ENCODE results near the gene USP35.

USP35 gene

GRCh38 chr11:78201096-78201818, 12.5 kb downstream of the USP35 start:
- no peak overlapping the region for H3K4me3 ChIP-seq (ENCODE audit: low read depth, low read length)
- TF ChIP-seq CTCF (IDR thresholded peaks at IDR 0.05; ENCODE audit: control insufficient read depth, extremely low read depth, insufficient read depth): no peak
- DNase-seq (ENCODE audit: low read depth): no peak

- DNase-seq (ENCODE audit: low read depth): no peak
- no peak overlapping the region for H3K4me3 ChIP-seq (ENCODE audit: low read depth, low read length)
- no peak for TF ChIP-seq CTCF (IDR thresholded peaks at IDR 0.05; ENCODE audit: control insufficient read depth, extremely low read depth, insufficient read depth)
Observed at GRCh38 chr11:78202733-78203167, 14.0 kb downstream of the USP35 start.

- no peak overlapping the region for H3K4me3 ChIP-seq (ENCODE audit: low read depth, low read length)
- no peak for DNase-seq (ENCODE audit: low read depth)
- no peak for TF ChIP-seq CTCF (IDR thresholded peaks at IDR 0.05; ENCODE audit: control insufficient read depth, extremely low read depth, insufficient read depth)
Observed at GRCh38 chr11:78203184-78203583, 14.5 kb downstream of the USP35 start.

GRCh38 chr11:78205256-78205655, 16.5 kb downstream of the USP35 start:
- no peak overlapping the region for H3K4me3 ChIP-seq (ENCODE audit: low read depth, low read length)
- no peak for TF ChIP-seq CTCF (IDR thresholded peaks at IDR 0.05; ENCODE audit: control insufficient read depth, extremely low read depth, insufficient read depth)
- no peak for DNase-seq (ENCODE audit: low read depth)

GRCh38 chr11:78205691-78206090, 17.0 kb downstream of the USP35 start:
- no peak for TF ChIP-seq CTCF (IDR thresholded peaks at IDR 0.05; ENCODE audit: control insufficient read depth, extremely low read depth, insufficient read depth)
- no peak for DNase-seq (ENCODE audit: low read depth)
- H3K4me3 ChIP-seq (ENCODE audit: low read depth, low read length): no peak overlapping the region

- no peak overlapping the region for H3K4me3 ChIP-seq (ENCODE audit: low read depth, low read length)
- no peak for TF ChIP-seq CTCF (IDR thresholded peaks at IDR 0.05; ENCODE audit: control insufficient read depth, extremely low read depth, insufficient read depth)
- no peak for DNase-seq (ENCODE audit: low read depth)
Observed at GRCh38 chr11:78207532-78208256, 19.0 kb downstream of the USP35 start.
